Stimulated activated CD8-positive, alpha-beta memory T cell treated with anti-CD3 and anti-CD28 coated beads, Interleukin-12 subunit alpha, Interleukin-12 subunit beta, amount 100 ng/mL, for 1 hour (primary cell): ENCODE results near the gene PIEZO1.
"Not testable (repeated sequence)": the region's sequence is repeated elsewhere in the genome, so short reads cannot be mapped to it uniquely, and the experiment has no call there.

Source experiments
- DNase-seq: peaks from one replicate; pipeline ENCODE4 v3.0.0-alpha.2; 2020; ENCODE audit warnings: low read depth

Gene PIEZO1

GRCh38 chr16:88783391-88784073 lies 1.5 kb downstream of the PIEZO1 start:
- no peak for DNase-seq

- no peak for DNase-seq
Measured at GRCh38 chr16:88782454-88783390, 2.3 kb downstream of the PIEZO1 start.

- peak; percentile 49 for DNase-seq
Measured at GRCh38 chr16:88781140-88782077, 3.6 kb downstream of the PIEZO1 start.

- DNase-seq: no peak
Measured at GRCh38 chr16:88780142-88781062, 4.6 kb downstream of the PIEZO1 start.

- no peak for DNase-seq
Measured at GRCh38 chr16:88779406-88780141, 5.4 kb downstream of the PIEZO1 start.

GRCh38 chr16:88778541-88779065 lies 6.4 kb downstream of the PIEZO1 start:
- DNase-seq: no peak

GRCh38 chr16:88778271-88778525 lies 6.8 kb downstream of the PIEZO1 start:
- no peak for DNase-seq

- DNase-seq: no peak
Measured at GRCh38 chr16:88777471-88778270, 7.3 kb downstream of the PIEZO1 start.

- no peak for DNase-seq
Measured at GRCh38 chr16:88775825-88776224, 9.2 kb downstream of the PIEZO1 start.

GRCh38 chr16:88774544-88775393 lies 10.3 kb downstream of the PIEZO1 start:
- no peak for DNase-seq

- no peak for DNase-seq
Measured at GRCh38 chr16:88773812-88774291, 11.2 kb downstream of the PIEZO1 start.

GRCh38 chr16:88772871-88773811 lies 11.9 kb downstream of the PIEZO1 start:
- DNase-seq: no peak

- DNase-seq: not testable (repeated sequence)
Measured at GRCh38 chr16:88771781-88772180, 13.2 kb downstream of the PIEZO1 start.

GRCh38 chr16:88771294-88771772 lies 13.7 kb downstream of the PIEZO1 start:
- no peak for DNase-seq

- DNase-seq: no peak
Measured at GRCh38 chr16:88770461-88771293, 14.3 kb downstream of the PIEZO1 start.
